Activated naive CD4-positive, alpha-beta T cell treated with anti-CD3 and anti-CD28 coated beads, Interleukin-2, amount 10 ng/mL, durations not matched to agents 7 days and 5 days (primary cell): ENCODE data around the gene SOWAHD.

Source experiments
- CTCF ChIA-PET: fragments of 350-600 bp; sonication (Branson Sonifier 250); formaldehyde crosslinking; loops from one replicate; lab custom pipeline; 2021; ENCODE audit warnings: antibody characterized with exemption; lab: Charles Lee
- DNase-seq: peaks from one replicate; pipeline ENCODE4 v3.0.0-alpha.2; 2020
- H3K27ac Mint-ChIP-seq: one replicate; pipeline ENCODE4 v1.8.0; 2021; ENCODE audit warnings: mild to moderate bottlenecking, moderate library complexity, mixed read lengths
- H3K27me3 Mint-ChIP-seq: one replicate; pipeline ENCODE4 v1.8.0; 2021; ENCODE audit warnings: mild to moderate bottlenecking, mixed read lengths
- H3K36me3 Mint-ChIP-seq: one replicate; pipeline ENCODE4 v1.8.0; 2021; ENCODE audit warnings: mixed read lengths
- H3K4me1 Mint-ChIP-seq: one replicate; pipeline ENCODE4 v1.8.0; 2021; ENCODE audit warnings: mixed read lengths
- H3K4me3 Mint-ChIP-seq: one replicate; pipeline ENCODE4 v1.8.0; 2021; ENCODE audit warnings: mild to moderate bottlenecking, moderate library complexity, mixed read lengths
- H3K9me3 Mint-ChIP-seq: one replicate; pipeline ENCODE4 v1.8.0; 2021; ENCODE audit warnings: mixed read lengths

Gene SOWAHD

DNA sequence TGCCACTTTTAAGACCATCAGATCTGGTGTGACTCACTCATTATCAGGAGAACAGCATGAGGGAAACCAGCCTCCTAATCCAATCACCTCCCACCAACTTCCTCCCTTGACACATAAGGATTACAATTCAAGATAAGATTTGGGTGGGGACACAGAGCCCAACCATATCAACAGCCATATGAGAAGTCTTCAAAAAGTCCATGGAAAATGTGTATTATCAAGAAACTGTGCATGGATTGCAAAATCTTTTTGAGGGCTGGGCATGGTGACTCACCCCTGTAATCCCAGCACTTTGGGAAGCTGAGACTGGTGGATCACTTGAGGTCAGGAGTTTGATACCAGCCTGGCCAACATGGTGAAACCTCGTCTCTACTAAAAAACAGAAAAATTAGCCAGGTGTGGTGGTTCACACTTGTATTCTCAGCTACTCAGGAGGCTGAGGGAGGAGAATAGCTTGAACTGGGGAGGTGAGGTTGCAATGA, 50.8 kb downstream of the SOWAHD start:
- H3K4me3 Mint-ChIP-seq, result no peak overlapping the region
- CTCF ChIA-PET, result no interaction called here
- H3K36me3 Mint-ChIP-seq, result no peaks in the 10 kb centered on the region
- no peak overlapping the region for H3K27ac Mint-ChIP-seq
- H3K4me1 Mint-ChIP-seq, result no peaks in the 10 kb centered on the region
- no peaks in the 10 kb centered on the region for H3K27me3 Mint-ChIP-seq
- no peak for DNase-seq
- no peaks in the 10 kb centered on the region for H3K9me3 Mint-ChIP-seq
